ENCODE measurements around the gene TEX11. TPM values are rescaled to one million over a fixed set of nuclear protein-coding genes. Genes with fewer than 3 reads are reported as not detected.
"Not testable (repeated sequence)": the region's sequence is repeated elsewhere in the genome, so short reads cannot be mapped to it uniquely, and the experiment has no call there.

TEX11 gene
- total and polyA plus RNA-seq, 11 donors = not detected

DNA sequence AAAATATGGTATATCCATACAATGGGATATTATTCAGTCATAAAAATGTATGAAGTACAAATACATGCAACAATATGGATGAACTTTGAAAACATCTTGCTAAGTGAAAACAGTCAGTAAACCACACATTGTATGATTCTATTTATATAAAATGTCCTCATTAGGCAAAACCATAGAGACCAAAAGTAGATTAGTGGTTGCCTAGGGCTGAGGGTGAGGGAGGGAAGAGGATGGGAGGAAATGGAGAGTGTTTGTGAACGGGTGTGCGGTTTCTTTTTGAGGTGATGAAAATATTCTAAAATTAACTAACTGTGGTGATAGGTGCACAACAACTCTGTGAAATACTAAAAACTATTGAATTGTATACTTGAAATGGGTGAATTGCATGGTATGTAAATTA is 29.6 kb downstream of the TEX11 start:
- WGBS, 4 donors = 67 to 80% (median 77%) methylated on average over 2 of the region's 2 CpGs
- Histone ChIP-seq H3K9me3 (no peaks in the 10 kb centered on the region), H3K36me3 (no peaks in the 10 kb centered on the region), H3K4me1 (no peaks in the 10 kb centered on the region), H3K27ac (no peak overlapping the region), H3K27me3 (peaks cover 0 to 50% (median 0%) of the 10 kb centered on the region in 9 donors), H3K4me3 (no peak overlapping the region)
- no peak for DNase-seq
- TF ChIP-seq, protein P1, sequence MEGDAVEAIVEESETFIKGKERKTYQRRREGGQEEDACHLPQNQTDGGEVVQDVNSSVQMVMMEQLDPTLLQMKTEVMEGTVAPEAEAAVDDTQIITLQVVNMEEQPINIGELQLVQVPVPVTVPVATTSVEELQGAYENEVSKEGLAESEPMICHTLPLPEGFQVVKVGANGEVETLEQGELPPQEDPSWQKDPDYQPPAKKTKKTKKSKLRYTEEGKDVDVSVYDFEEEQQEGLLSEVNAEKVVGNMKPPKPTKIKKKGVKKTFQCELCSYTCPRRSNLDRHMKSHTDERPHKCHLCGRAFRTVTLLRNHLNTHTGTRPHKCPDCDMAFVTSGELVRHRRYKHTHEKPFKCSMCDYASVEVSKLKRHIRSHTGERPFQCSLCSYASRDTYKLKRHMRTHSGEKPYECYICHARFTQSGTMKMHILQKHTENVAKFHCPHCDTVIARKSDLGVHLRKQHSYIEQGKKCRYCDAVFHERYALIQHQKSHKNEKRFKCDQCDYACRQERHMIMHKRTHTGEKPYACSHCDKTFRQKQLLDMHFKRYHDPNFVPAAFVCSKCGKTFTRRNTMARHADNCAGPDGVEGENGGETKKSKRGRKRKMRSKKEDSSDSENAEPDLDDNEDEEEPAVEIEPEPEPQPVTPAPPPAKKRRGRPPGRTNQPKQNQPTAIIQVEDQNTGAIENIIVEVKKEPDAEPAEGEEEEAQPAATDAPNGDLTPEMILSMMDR (IDR thresholded peaks at IDR 0.05) = no peak
- TF ChIP-seq POLR2A (IDR thresholded peaks at IDR 0.05) = no peak
- intact Hi-C loops (cut with DNase I) = no loop called here
- no peak for ATAC-seq

- TF ChIP-seq, protein P1 (IDR thresholded peaks at IDR 0.05) = no peak
- no peak for TF ChIP-seq POLR2A (IDR thresholded peaks at IDR 0.05)
These were observed 56.2 kb downstream of the TEX11 start for GRCh38 chrX:70852294-70852693.

DNA sequence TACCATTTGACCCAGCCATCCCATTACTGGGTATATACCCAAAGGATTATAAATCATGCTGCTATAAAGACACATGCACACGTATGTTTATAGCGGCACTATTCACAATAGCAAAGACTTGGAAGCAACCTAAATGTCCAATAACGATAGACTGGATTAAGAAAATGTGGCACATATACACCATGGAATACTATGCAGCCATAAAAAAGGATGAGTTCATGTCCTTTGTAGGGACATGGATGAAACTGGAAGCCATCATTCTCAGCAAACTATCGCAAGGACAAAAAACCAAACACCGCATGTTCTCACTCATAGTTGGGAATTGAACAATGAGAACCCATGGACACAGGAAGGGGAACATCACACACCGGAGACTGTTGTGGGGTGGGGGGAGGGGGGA is 64.4 kb downstream of the TEX11 start:
- DNase-seq; H3K9me3 ChIP-seq; H3K27me3 ChIP-seq; ATAC-seq; H3K4me1 ChIP-seq; H3K36me3 ChIP-seq; H3K27ac ChIP-seq; intact Hi-C loops (cut with DNase I); H3K4me3 ChIP-seq: not testable (repeated sequence)
- WGBS, 4 donors = 81 to 96% (median 93%) methylated on average over 6 of the region's 6 CpGs

More at GRCh38 chrX:70852294-70852693, 56.2 kb downstream of the TEX11 start:
- DNase-seq (no peak), ATAC-seq (no peak)
- Histone ChIP-seq H3K36me3 (no peaks in the 10 kb centered on the region), H3K27me3 (peaks cover 0 to 17% (median 0%) of the 10 kb centered on the region in 9 donors), H3K27ac (no peak overlapping the region), H3K4me1 (no peaks in the 10 kb centered on the region), H3K9me3 (peaks cover 0 to 7% (median 0%) of the 10 kb centered on the region in 12 donors), H3K4me3 (no peak overlapping the region)
- intact Hi-C loops (cut with DNase I) = no loop called here
- 67 to 83% (median 72%) methylated on average over 3 of the region's 3 CpGs for WGBS, 4 donors

GRCh38 chrX:70843620-70844019 is 64.9 kb downstream of the TEX11 start:
- ATAC-seq; H3K27me3 ChIP-seq; intact Hi-C loops (cut with DNase I); H3K4me3 ChIP-seq; H3K4me1 ChIP-seq; H3K27ac ChIP-seq; H3K9me3 ChIP-seq; DNase-seq; H3K36me3 ChIP-seq: not testable (repeated sequence)
- WGBS, 4 donors = 80 to 94% (median 93%) methylated on average over 1 of the region's 1 CpG

DNA sequence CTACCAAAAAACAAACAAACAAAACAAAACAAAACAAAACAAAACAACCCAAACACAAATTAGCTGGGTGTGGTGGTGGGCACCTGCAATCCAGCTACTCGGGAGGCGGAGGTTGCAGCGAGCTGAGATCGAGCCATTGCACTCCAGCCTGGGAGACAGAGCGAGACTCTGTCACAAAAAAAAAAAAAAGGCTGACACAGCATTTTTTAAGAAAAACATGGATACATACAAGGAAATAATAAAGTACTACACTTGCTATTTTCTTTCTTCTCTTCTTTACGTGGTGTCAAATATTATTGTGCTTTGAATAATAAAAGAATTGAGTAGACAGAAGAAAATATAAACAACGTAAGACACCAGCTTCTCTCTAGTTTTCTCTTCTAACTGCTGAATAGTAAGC is 73.9 kb downstream of the TEX11 start:
- no peak overlapping the region for H3K27ac ChIP-seq
- H3K9me3 ChIP-seq = peaks cover 0 to 9% (median 0%) of the 10 kb centered on the region in 12 donors
- WGBS, 4 donors = 83 to 90% (median 87%) methylated on average over 7 of the region's 7 CpGs
- H3K4me3 ChIP-seq = no peak overlapping the region
- no peaks in the 10 kb centered on the region for H3K4me1 ChIP-seq
- TF ChIP-seq POLR2A (IDR thresholded peaks at IDR 0.05) = no peak
- TF ChIP-seq, protein P1 (IDR thresholded peaks at IDR 0.05) = no peak
- peaks cover 0 to 9% (median 0%) of the 10 kb centered on the region in 9 donors for H3K27me3 ChIP-seq
- intact Hi-C loops (cut with DNase I) = no loop called here
- no peak for ATAC-seq
- DNase-seq = no peak
- H3K36me3 ChIP-seq = no peaks in the 10 kb centered on the region

Measured in heart left ventricle (tissue), 16 donors.